ENCODE measurements around the gene SIT1. TPM values are rescaled to one million over a fixed set of nuclear protein-coding genes. Genes with fewer than 3 reads are reported as not detected.
"Not testable (repeated sequence)": the region's sequence is repeated elsewhere in the genome, so short reads cannot be mapped to it uniquely, and the experiment has no call there.

SIT1 gene
- total RNA-seq, 1 donor from 2014 or later, result 3.4 TPM

DNA sequence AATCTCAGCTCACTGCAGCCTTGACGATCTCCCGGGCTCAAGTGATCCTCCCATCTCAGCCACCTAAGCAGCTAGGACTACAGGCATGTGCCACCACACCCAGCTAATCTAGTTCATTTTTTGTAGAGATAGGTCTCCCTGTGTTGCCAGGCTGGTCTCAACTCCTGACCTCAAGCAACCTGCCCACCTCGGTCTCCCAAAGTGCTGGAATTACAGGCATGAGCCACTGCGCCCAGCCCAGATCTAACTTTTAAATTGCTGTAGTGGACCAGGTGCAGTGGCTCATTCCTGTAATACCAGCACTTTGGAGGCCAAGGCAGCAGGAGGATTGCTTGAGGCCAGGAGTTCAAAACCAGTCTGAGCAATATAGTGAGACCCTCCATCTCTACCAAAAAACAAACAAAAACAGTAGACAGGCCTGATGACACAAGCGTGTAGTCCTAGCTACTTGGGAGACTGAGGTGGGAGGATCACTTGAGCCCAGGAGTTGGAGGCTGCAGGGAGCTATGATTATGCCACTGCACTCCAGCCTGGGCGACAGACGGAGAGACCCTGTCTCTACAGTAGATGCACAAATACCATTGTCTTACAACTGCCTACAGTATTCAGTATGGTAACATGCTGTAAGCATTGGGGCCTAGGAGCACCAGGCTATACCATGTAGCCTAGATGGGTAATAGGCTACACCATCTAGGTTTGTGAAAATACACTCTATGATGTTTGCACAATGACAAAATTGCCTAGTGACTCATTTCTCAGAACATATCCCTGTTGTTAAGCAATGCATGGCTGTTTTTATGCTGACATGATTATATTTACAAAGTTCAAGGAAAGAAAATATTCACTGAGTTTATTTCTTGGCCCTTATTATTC is 1.5 kb upstream of the SIT1 start:
- no peak for TF ChIP-seq CTCF (IDR thresholded peaks at IDR 0.05; ENCODE audit: partially characterized antibody, unreplicated experiment)
- H3K27ac Mint-ChIP-seq (ENCODE audit: unreplicated experiment), result no peak overlapping the region
- H3K4me3 Mint-ChIP-seq (ENCODE audit: unreplicated experiment), result no peak overlapping the region
- DNase-seq, result no peak
- H3K36me3 Mint-ChIP-seq (ENCODE audit: unreplicated experiment), result peaks cover 5% of the 10 kb centered on the region
- peaks cover 25% of the 10 kb centered on the region for H3K27me3 Mint-ChIP-seq (ENCODE audit: unreplicated experiment)
- peaks cover 19% of the 10 kb centered on the region for H3K9me3 Mint-ChIP-seq (ENCODE audit: unreplicated experiment)
- peaks cover 25% of the 10 kb centered on the region for H3K4me1 Mint-ChIP-seq (ENCODE audit: low read depth, unreplicated experiment)

- peaks cover 26% of the 10 kb centered on the region for H3K27me3 Mint-ChIP-seq (ENCODE audit: unreplicated experiment)
- no peak overlapping the region for H3K27ac Mint-ChIP-seq (ENCODE audit: unreplicated experiment)
- H3K36me3 Mint-ChIP-seq (ENCODE audit: unreplicated experiment), result peaks cover 5% of the 10 kb centered on the region
- TF ChIP-seq CTCF (IDR thresholded peaks at IDR 0.05; ENCODE audit: partially characterized antibody, unreplicated experiment), result no peak
- peaks cover 17% of the 10 kb centered on the region for H3K9me3 Mint-ChIP-seq (ENCODE audit: unreplicated experiment)
- peaks cover 27% of the 10 kb centered on the region for H3K4me1 Mint-ChIP-seq (ENCODE audit: low read depth, unreplicated experiment)
- DNase-seq, result no peak
- H3K4me3 Mint-ChIP-seq (ENCODE audit: unreplicated experiment), result no peak overlapping the region
Observed at GRCh38 chr9:35649431-35650340, 1.0 kb downstream of the SIT1 start.

- peaks cover 27% of the 10 kb centered on the region for H3K4me1 Mint-ChIP-seq (ENCODE audit: low read depth, unreplicated experiment)
- peaks cover 17% of the 10 kb centered on the region for H3K9me3 Mint-ChIP-seq (ENCODE audit: unreplicated experiment)
- H3K27me3 Mint-ChIP-seq (ENCODE audit: unreplicated experiment), result peaks cover 24% of the 10 kb centered on the region
- TF ChIP-seq CTCF (IDR thresholded peaks at IDR 0.05; ENCODE audit: partially characterized antibody, unreplicated experiment), result peak; percentile 93
- peaks cover 5% of the 10 kb centered on the region for H3K36me3 Mint-ChIP-seq (ENCODE audit: unreplicated experiment)
- peak; percentile 96 for DNase-seq
- H3K27ac Mint-ChIP-seq (ENCODE audit: unreplicated experiment), result peak overlapping the region; percentile 95
- peak overlapping the region; percentile 100 for H3K4me3 Mint-ChIP-seq (ENCODE audit: unreplicated experiment)
Observed at GRCh38 chr9:35646533-35647265, 4.0 kb downstream of the SIT1 start.

- Mint-ChIP-seq H3K4me3 (ENCODE audit: unreplicated experiment) (peak overlapping the region; percentile 100), H3K9me3 (ENCODE audit: unreplicated experiment) (peaks cover 17% of the 10 kb centered on the region), H3K36me3 (ENCODE audit: unreplicated experiment) (peaks cover 5% of the 10 kb centered on the region), H3K27ac (ENCODE audit: unreplicated experiment) (peak overlapping the region; percentile 95), H3K27me3 (ENCODE audit: unreplicated experiment) (peaks cover 19% of the 10 kb centered on the region), H3K4me1 (ENCODE audit: low read depth, unreplicated experiment) (peaks cover 24% of the 10 kb centered on the region)
- DNase-seq, result no peak
- TF ChIP-seq CTCF (IDR thresholded peaks at IDR 0.05; ENCODE audit: partially characterized antibody, unreplicated experiment), result no peak
Observed at GRCh38 chr9:35646153-35646532, 4.6 kb downstream of the SIT1 start.

- peaks cover 18% of the 10 kb centered on the region for H3K27me3 Mint-ChIP-seq (ENCODE audit: unreplicated experiment)
- H3K36me3 Mint-ChIP-seq (ENCODE audit: unreplicated experiment); DNase-seq: not testable (repeated sequence)
- H3K27ac Mint-ChIP-seq (ENCODE audit: unreplicated experiment), result peak overlapping the region; percentile 95
- peak overlapping the region; percentile 100 for H3K4me3 Mint-ChIP-seq (ENCODE audit: unreplicated experiment)
- peaks cover 22% of the 10 kb centered on the region for H3K4me1 Mint-ChIP-seq (ENCODE audit: low read depth, unreplicated experiment)
- H3K9me3 Mint-ChIP-seq (ENCODE audit: unreplicated experiment), result peaks cover 17% of the 10 kb centered on the region
Observed at GRCh38 chr9:35645736-35646135, 5.0 kb downstream of the SIT1 start.
